ENCODE measurements around the gene MELTF. TPM values are rescaled to one million over a fixed set of nuclear protein-coding genes. Genes with fewer than 3 reads are reported as not detected.
A peak's percentile ranks its signal among the peaks of the same experiment; 100 is the strongest.

Gene MELTF
- total and polyA plus RNA-seq, 2 of the 13 experiments (the other 11 are each of a cell fraction or from before 2014, with no cell fraction given), result 3.2 to 7.5 TPM

GRCh38 chr3:196962108-196962929 is 67.3 kb downstream of the MELTF start (continued):
- TF ChIP-seq, protein P1, sequence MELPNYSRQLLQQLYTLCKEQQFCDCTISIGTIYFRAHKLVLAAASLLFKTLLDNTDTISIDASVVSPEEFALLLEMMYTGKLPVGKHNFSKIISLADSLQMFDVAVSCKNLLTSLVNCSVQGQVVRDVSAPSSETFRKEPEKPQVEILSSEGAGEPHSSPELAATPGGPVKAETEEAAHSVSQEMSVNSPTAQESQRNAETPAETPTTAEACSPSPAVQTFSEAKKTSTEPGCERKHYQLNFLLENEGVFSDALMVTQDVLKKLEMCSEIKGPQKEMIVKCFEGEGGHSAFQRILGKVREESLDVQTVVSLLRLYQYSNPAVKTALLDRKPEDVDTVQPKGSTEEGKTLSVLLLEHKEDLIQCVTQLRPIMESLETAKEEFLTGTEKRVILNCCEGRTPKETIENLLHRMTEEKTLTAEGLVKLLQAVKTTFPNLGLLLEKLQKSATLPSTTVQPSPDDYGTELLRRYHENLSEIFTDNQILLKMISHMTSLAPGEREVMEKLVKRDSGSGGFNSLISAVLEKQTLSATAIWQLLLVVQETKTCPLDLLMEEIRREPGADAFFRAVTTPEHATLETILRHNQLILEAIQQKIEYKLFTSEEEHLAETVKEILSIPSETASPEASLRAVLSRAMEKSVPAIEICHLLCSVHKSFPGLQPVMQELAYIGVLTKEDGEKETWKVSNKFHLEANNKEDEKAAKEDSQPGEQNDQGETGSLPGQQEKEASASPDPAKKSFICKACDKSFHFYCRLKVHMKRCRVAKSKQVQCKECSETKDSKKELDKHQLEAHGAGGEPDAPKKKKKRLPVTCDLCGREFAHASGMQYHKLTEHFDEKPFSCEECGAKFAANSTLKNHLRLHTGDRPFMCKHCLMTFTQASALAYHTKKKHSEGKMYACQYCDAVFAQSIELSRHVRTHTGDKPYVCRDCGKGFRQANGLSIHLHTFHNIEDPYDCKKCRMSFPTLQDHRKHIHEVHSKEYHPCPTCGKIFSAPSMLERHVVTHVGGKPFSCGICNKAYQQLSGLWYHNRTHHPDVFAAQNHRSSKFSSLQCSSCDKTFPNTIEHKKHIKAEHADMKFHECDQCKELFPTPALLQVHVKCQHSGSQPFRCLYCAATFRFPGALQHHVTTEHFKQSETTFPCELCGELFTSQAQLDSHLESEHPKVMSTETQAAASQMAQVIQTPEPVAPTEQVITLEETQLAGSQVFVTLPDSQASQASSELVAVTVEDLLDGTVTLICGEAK (IDR thresholded peaks at IDR 0.05), result no peak
- TF ChIP-seq, protein P1 (CRISPR knock-in tag; IDR thresholded peaks at IDR 0.05), result 0 out of 2 replicates have a peak, but pooled peaks have one; percentile 29
- TF ChIP-seq, protein P2, sequence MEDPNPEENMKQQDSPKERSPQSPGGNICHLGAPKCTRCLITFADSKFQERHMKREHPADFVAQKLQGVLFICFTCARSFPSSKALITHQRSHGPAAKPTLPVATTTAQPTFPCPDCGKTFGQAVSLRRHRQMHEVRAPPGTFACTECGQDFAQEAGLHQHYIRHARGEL (CRISPR knock-in tag; IDR thresholded peaks at IDR 0.05), result no peak
- TF ChIP-seq, protein P3, sequence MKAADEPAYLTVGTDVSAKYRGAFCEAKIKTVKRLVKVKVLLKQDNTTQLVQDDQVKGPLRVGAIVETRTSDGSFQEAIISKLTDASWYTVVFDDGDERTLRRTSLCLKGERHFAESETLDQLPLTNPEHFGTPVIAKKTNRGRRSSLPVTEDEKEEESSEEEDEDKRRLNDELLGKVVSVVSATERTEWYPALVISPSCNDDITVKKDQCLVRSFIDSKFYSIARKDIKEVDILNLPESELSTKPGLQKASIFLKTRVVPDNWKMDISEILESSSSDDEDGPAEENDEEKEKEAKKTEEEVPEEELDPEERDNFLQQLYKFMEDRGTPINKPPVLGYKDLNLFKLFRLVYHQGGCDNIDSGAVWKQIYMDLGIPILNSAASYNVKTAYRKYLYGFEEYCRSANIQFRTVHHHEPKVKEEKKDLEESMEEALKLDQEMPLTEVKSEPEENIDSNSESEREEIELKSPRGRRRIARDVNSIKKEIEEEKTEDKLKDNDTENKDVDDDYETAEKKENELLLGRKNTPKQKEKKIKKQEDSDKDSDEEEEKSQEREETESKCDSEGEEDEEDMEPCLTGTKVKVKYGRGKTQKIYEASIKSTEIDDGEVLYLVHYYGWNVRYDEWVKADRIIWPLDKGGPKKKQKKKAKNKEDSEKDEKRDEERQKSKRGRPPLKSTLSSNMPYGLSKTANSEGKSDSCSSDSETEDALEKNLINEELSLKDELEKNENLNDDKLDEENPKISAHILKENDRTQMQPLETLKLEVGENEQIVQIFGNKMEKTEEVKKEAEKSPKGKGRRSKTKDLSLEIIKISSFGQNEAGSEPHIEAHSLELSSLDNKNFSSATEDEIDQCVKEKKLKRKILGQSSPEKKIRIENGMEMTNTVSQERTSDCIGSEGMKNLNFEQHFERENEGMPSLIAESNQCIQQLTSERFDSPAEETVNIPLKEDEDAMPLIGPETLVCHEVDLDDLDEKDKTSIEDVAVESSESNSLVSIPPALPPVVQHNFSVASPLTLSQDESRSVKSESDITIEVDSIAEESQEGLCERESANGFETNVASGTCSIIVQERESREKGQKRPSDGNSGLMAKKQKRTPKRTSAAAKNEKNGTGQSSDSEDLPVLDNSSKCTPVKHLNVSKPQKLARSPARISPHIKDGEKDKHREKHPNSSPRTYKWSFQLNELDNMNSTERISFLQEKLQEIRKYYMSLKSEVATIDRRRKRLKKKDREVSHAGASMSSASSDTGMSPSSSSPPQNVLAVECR (CRISPR knock-in tag; IDR thresholded peaks at IDR 0.05; ENCODE audit: borderline replicate concordance), result peak; percentile 8; the same call in 1 of the 2 replicates
- TF ChIP-seq SALL2 (CRISPR knock-in tag; IDR thresholded peaks at IDR 0.05), result no peak
- peak; percentile 66 for TF ChIP-seq CREM (IDR thresholded peaks at IDR 0.05)
- no peak for TF ChIP-seq CREM (CRISPR knock-in tag; IDR thresholded peaks at IDR 0.05)
- no peak for TF ChIP-seq PRMT3 (CRISPR knock-in tag; IDR thresholded peaks at IDR 0.05; ENCODE audit: borderline replicate concordance, low read depth)
- no peak for TF ChIP-seq ARHGAP35 (CRISPR knock-in tag; IDR thresholded peaks at IDR 0.05; ENCODE audit: borderline replicate concordance)
- 0 out of 2 replicates have a peak, but pooled peaks have one; percentile 37 for TF ChIP-seq ZNF343 (CRISPR knock-in tag; IDR thresholded peaks at IDR 0.05)
- TF ChIP-seq ATF7 (IDR thresholded peaks at IDR 0.05), result no peak
- TF ChIP-seq ATF7 (CRISPR knock-in tag; IDR thresholded peaks at IDR 0.05), result no peak; the same call in 1 of the 2 replicates
- TF ChIP-seq, protein P4, sequence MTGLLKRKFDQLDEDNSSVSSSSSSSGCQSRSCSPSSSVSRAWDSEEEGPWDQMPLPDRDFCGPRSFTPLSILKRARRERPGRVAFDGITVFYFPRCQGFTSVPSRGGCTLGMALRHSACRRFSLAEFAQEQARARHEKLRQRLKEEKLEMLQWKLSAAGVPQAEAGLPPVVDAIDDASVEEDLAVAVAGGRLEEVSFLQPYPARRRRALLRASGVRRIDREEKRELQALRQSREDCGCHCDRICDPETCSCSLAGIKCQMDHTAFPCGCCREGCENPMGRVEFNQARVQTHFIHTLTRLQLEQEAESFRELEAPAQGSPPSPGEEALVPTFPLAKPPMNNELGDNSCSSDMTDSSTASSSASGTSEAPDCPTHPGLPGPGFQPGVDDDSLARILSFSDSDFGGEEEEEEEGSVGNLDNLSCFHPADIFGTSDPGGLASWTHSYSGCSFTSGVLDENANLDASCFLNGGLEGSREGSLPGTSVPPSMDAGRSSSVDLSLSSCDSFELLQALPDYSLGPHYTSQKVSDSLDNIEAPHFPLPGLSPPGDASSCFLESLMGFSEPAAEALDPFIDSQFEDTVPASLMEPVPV (CRISPR knock-in tag; IDR thresholded peaks at IDR 0.05), result no peak; the same call in 1 of the 2 replicates

All from HepG2 (cell line).